ENCODE measurements around the gene INCA1.

DNA sequence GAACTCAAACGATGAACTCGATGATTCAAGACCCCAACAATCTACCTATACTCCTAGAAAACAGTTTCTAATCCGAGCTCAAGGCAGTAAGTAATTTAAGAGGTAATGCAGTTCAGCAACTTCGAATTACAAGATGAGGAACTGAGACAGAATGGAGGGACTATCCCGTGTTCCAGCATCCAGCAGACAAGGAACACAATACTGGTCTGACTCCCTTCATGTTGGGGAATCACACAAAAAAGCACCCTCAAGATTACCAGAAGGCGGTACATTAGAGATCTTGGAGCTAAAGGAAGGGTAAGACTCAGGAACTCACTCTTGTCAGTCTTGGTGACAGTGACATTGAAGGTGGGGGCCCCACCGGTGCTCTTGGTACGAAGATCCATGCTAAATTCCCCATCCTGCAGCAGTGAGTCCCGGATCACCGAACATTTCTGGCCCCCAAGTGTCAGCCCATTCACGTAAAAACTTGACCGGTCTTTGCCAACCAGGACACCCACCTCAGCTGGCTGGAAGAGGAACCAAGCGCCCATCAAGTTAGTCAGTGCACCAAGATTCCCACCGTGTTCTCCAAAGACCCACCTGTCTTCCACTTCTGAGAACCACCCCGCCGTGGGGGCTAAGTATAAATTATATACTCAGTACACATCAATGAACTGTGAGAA lies 50.9 kb downstream of the INCA1 start:
- TF ChIP-seq, protein P1, sequence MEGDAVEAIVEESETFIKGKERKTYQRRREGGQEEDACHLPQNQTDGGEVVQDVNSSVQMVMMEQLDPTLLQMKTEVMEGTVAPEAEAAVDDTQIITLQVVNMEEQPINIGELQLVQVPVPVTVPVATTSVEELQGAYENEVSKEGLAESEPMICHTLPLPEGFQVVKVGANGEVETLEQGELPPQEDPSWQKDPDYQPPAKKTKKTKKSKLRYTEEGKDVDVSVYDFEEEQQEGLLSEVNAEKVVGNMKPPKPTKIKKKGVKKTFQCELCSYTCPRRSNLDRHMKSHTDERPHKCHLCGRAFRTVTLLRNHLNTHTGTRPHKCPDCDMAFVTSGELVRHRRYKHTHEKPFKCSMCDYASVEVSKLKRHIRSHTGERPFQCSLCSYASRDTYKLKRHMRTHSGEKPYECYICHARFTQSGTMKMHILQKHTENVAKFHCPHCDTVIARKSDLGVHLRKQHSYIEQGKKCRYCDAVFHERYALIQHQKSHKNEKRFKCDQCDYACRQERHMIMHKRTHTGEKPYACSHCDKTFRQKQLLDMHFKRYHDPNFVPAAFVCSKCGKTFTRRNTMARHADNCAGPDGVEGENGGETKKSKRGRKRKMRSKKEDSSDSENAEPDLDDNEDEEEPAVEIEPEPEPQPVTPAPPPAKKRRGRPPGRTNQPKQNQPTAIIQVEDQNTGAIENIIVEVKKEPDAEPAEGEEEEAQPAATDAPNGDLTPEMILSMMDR (conservative IDR thresholded peaks at IDR 0.05), result no peak
- TF ChIP-seq ZFX (IDR thresholded peaks at IDR 0.05), result no peak

Data from C4-2B (cell line).